Neural crest cell (in vitro differentiated cells): Measurements from ENCODE around the gene XYLT1. TPM values are rescaled to one million over a fixed set of nuclear protein-coding genes. Genes with fewer than 3 reads are reported as not detected.
A peak's percentile ranks its signal among the peaks of the same experiment; 100 is the strongest.
"Not testable (repeated sequence)": the region's sequence is repeated elsewhere in the genome, so short reads cannot be mapped to it uniquely, and the experiment has no call there.

Experiments
- DNase-seq: peaks from one replicate; pipeline ENCODE4 v3.0.0; 2021; ENCODE audit warnings: low read depth, mixed read lengths, low spot score
- H3K27ac Mint-ChIP-seq: one replicate; pipeline ENCODE4 v1.8.0; 2021; ENCODE audit warnings: mild to moderate bottlenecking, mixed read lengths; ENCODE audit not compliant: unreplicated experiment
- H3K27me3 Mint-ChIP-seq: 2 replicates; pipeline ENCODE4 v1.8.0; 2021; ENCODE audit warnings: low read depth, mild to moderate bottlenecking, mixed read lengths
- H3K36me3 Mint-ChIP-seq: 2 replicates; pipeline ENCODE4 v1.8.0; 2021; ENCODE audit warnings: low read depth, mild to moderate bottlenecking, mixed read lengths
- H3K4me1 Mint-ChIP-seq: 2 replicates; pipeline ENCODE4 v1.8.0; 2021; ENCODE audit warnings: mixed read lengths
- H3K4me3 Mint-ChIP-seq: one replicate; pipeline ENCODE4 v1.8.0; 2021; ENCODE audit warnings: mild to moderate bottlenecking, mixed read lengths
- H3K9me3 Mint-ChIP-seq: 2 replicates; pipeline ENCODE4 v1.8.0; 2021; ENCODE audit warnings: mixed read lengths
- total RNA-seq: library from RNA; stranded (reverse); gene quantifications from 2 replicates; pipeline ENCODE4 v1.2.1, GENCODE V29; 2021
- TF ChIP-seq, protein P1 (sequence below): fragments of 200-600 bp; sonication (generic); conservative IDR thresholded peaks from 2 replicates; pipeline ENCODE4 v1.5.0; 2021; ENCODE audit warnings: antibody characterized with exemption, mild to moderate bottlenecking

XYLT1 gene
- total RNA-seq, 1 donor from 2014 or later: 15.0 TPM

DNA sequence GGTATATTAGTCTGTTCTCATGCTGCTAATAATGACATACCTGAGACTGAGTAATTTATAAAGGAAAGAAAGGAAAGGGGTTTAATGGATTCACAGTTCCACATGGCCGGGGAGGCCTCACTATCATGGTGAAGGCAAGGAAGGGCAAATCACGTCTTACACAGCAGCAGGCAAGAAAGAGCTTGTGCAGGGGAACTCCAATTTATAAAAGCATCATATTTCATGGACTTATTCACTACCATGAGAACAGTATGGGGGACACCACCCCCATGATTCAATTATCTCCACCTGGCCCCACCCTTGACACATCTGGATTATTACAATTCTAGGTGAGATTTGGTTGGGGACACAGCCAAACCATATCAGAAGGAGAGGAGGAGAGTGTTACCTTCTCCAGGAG is 17.7 kb upstream of the XYLT1 start:
- TF ChIP-seq, protein P1, sequence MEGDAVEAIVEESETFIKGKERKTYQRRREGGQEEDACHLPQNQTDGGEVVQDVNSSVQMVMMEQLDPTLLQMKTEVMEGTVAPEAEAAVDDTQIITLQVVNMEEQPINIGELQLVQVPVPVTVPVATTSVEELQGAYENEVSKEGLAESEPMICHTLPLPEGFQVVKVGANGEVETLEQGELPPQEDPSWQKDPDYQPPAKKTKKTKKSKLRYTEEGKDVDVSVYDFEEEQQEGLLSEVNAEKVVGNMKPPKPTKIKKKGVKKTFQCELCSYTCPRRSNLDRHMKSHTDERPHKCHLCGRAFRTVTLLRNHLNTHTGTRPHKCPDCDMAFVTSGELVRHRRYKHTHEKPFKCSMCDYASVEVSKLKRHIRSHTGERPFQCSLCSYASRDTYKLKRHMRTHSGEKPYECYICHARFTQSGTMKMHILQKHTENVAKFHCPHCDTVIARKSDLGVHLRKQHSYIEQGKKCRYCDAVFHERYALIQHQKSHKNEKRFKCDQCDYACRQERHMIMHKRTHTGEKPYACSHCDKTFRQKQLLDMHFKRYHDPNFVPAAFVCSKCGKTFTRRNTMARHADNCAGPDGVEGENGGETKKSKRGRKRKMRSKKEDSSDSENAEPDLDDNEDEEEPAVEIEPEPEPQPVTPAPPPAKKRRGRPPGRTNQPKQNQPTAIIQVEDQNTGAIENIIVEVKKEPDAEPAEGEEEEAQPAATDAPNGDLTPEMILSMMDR: no peak
- Mint-ChIP-seq H3K27ac (no peak overlapping the region), H3K27me3 (no peaks in the 10 kb centered on the region), H3K9me3 (no peaks in the 10 kb centered on the region), H3K36me3 (no peaks in the 10 kb centered on the region), H3K4me1 (no peaks in the 10 kb centered on the region), H3K4me3 (no peak overlapping the region)
- no peak for DNase-seq

DNA sequence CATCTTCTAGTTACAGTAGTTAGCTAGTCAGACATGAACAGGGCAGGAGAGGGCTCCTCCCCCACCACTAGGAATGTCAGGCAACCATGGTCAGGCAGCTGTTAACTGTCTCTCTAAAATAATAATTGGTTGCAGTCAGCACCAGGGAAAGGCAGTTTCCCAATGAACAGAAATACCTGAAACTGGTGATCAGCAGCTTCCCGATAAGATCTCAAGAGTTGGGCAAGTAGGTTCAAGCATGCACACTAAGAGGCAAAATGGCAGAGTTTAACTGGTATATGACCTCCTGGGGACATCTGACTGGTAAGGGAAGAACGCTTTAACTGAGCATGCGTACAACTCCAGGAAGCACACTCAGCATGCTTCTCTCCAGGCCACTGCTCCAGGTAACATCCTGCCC is 12.6 kb upstream of the XYLT1 start:
- H3K27me3 Mint-ChIP-seq: peaks cover 17% of the 10 kb centered on the region
- no peak overlapping the region for H3K4me3 Mint-ChIP-seq
- TF ChIP-seq, protein P1: no peak
- no peak for DNase-seq
- H3K4me1 Mint-ChIP-seq: no peaks in the 10 kb centered on the region
- H3K9me3 Mint-ChIP-seq: no peaks in the 10 kb centered on the region
- H3K27ac Mint-ChIP-seq: no peak overlapping the region
- no peaks in the 10 kb centered on the region for H3K36me3 Mint-ChIP-seq

DNA sequence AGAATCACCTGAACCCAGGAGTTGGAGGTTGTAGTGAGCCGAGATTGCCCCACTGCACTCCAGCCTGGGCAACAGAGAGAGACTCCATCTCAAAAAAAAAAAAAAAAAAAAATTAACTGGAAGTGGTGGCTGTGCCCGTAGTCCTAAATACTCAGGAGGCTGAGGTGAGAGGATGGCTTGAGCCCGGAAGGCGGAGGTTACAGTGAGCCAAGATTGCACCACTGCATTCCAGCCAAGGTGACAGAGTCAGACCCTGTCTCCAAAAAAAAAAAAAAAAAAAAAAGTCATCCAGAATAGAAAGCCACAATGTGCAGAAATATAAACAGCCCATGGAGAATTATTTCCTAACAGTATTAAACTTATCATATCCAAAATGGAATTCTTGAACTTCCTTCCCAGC is 11.6 kb upstream of the XYLT1 start:
- not testable (repeated sequence) for H3K4me1 Mint-ChIP-seq, DNase-seq, H3K27ac Mint-ChIP-seq, H3K9me3 Mint-ChIP-seq, H3K4me3 Mint-ChIP-seq, H3K36me3 Mint-ChIP-seq
- H3K27me3 Mint-ChIP-seq: peaks cover 17% of the 10 kb centered on the region

DNA sequence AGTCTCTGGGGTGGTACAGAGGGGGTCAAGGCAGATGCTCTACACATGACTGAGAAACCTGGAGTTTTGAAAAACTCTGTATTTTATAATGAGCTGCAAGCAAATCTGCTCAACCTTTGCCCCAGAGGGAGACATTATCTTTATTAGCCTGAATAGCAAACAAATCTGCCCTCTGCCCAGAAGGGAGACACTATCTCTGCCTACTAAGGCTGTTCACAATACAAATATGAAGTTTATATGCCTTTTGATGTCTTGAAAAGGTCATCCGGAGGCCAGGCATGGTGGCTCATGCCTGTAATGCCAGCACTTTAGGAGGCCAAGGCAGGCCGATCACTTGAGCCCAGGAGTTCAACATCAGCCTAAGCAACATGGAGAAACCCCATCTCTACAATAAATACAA is 11.0 kb upstream of the XYLT1 start:
- TF ChIP-seq, protein P1: no peak
- no peaks in the 10 kb centered on the region for H3K9me3 Mint-ChIP-seq
- peaks cover 3% of the 10 kb centered on the region for H3K4me1 Mint-ChIP-seq
- H3K27me3 Mint-ChIP-seq: peaks cover 17% of the 10 kb centered on the region
- no peak overlapping the region for H3K4me3 Mint-ChIP-seq
- DNase-seq: no peak
- no peak overlapping the region for H3K27ac Mint-ChIP-seq
- H3K36me3 Mint-ChIP-seq: no peaks in the 10 kb centered on the region

DNA sequence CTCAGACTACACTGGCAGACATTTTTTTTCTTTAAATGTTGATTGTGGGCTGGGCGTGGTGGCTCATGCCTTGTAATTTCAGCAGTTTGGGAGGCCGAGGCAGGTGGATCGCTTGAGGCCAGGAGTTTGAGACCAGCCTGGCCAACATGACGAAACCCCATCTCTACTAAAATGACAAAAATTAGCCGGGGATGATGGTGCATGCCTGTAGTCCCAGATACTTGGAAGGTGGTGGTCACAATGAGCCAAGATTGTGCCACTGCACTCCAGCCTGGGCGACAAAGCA is 6.4 kb upstream of the XYLT1 start:
- not testable (repeated sequence) for H3K36me3 Mint-ChIP-seq, H3K9me3 Mint-ChIP-seq, H3K4me3 Mint-ChIP-seq, H3K27ac Mint-ChIP-seq, DNase-seq
- Mint-ChIP-seq H3K4me1 (peaks cover 20% of the 10 kb centered on the region), H3K27me3 (peaks cover 35% of the 10 kb centered on the region)

DNA sequence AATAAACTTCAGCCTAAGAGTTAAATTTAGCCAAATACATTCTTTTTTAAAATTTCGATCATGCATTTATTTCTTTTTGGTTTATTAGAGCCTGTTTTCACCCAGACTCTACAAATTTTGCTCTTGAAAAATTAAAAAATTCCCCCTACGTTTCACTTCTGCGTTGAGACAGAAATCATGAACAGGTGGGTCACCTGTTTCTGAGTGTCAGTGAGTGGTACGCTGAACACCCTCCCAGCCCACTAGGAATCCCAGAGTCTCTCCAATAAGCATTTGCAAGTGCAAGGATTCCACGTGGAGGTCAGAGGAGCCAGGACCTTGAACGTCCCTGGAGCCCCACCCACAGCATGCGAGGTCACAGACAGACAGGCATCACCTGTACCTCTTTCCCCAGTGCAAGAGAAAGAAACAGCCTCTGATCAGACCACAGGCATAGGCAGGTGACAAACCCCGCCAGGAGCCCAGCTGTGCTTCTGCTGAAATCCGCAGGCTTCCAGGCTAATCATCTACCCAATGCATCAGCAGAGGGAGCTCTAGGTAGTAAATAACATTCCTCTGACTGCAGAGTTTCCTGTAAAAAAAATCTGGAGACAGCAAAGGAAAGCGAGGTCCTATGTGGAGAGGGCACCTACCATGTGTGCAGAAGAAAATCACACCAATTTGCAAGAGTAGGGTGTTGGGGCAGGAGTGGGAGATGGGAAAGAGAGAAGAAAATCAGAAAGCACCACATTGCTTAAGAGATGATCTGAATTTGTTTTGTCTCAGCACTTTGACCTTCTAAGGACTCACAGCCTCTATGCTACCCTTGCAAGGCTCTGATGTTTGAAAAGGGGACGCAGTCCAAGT is 5.9 kb upstream of the XYLT1 start:
- peaks cover 36% of the 10 kb centered on the region for H3K27me3 Mint-ChIP-seq
- no peaks in the 10 kb centered on the region for H3K9me3 Mint-ChIP-seq
- no peak overlapping the region for H3K27ac Mint-ChIP-seq
- DNase-seq: peak; percentile 43
- H3K36me3 Mint-ChIP-seq: no peaks in the 10 kb centered on the region
- TF ChIP-seq, protein P1: peak; percentile 74
- peaks cover 20% of the 10 kb centered on the region for H3K4me1 Mint-ChIP-seq
- peak overlapping the region; percentile 9 for H3K4me3 Mint-ChIP-seq
